Measurements from ENCODE around the gene CABP7.

The CABP7 gene

DNA sequence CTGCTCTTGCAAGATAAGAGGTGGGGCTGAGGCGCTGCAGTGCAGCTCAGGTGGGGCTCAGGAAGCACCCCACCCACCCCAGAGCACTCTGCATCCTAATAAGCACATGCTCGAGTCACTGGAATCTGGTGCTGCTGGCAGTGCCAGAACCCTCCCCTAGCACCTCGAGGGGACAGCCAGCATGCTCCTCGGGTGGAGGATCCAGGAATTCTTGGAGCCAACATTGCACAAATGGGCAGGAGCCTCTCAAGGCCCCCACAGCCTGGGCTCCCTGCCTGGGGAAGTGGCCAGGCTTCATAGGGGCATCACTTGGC, 27.5 kb upstream of the CABP7 start:
- no peaks in the 10 kb centered on the region for H3K9me3 ChIP-seq (ENCODE audit: insufficient read depth, low read depth, low read length)
- no peak overlapping the region for H3K4me3 ChIP-seq (ENCODE audit: low read length)
- H3K4me1 ChIP-seq (ENCODE audit: insufficient read depth, low read length): peaks cover 38% of the 10 kb centered on the region
- H3K27me3 ChIP-seq (ENCODE audit: insufficient read depth, low read length): no peaks in the 10 kb centered on the region
- H3K27ac ChIP-seq (ENCODE audit: low read length): peak overlapping the region; percentile 48
- H3K36me3 ChIP-seq (ENCODE audit: insufficient read depth, low read depth, low read length): peaks cover 4% of the 10 kb centered on the region; the same call in 1 of the 2 replicates
- H3K9ac ChIP-seq (ENCODE audit: low read depth, low read length): 0 out of 2 replicates have a peak overlapping the region, but pooled peaks have one; percentile 28

DNA sequence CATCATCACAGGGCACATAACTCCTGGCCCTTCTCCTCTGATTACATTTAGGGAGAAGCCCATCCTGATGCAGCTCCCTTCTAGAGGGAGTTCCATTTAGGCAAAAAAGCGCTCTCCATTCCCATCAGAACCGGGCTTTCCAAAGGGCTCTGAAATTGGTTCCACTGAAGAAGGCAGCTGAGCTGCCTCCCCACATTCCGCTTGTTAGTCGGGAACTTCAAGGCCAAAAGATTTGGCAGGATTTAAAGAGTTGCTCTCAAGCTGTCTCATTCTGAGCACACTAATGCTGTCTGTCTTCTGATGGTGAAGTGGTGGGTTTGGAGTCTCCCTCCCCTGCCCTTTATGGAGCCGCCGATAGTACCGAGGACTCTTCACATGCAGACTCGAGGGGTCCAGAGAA, 26.6 kb upstream of the CABP7 start:
- Histone ChIP-seq H3K27me3 (ENCODE audit: insufficient read depth, low read length) (no peaks in the 10 kb centered on the region), H3K9me3 (ENCODE audit: insufficient read depth, low read depth, low read length) (no peaks in the 10 kb centered on the region), H3K4me3 (ENCODE audit: low read length) (no peak overlapping the region), H3K4me1 (ENCODE audit: insufficient read depth, low read length) (peaks cover 38% of the 10 kb centered on the region), H3K36me3 (ENCODE audit: insufficient read depth, low read depth, low read length) (peaks cover 3% of the 10 kb centered on the region; the same call in 1 of the 2 replicates), H3K27ac (ENCODE audit: low read length) (no peak overlapping the region), H3K9ac (ENCODE audit: low read depth, low read length) (no peak overlapping the region)

DNA sequence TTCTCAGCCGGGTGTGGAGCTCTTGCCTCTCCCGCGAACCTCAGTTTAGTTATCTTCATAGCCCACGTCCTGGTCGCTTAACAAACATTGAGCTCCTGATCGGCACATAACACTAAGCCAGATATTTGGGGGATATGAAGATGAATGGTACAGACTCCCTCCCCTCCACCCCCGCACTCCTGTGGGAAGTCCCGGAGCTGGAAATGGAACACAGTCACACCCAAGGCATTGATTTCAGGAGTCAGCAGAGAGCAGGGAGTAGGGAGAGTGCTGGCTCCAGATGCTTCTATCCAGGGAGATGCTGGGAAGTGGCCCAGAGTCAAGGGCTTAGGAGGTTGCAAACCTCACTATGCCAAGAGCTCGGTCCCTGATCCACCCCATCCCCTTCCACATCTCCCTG, 26.1 kb upstream of the CABP7 start:
- peaks cover 3% of the 10 kb centered on the region; the same call in 1 of the 2 replicates for H3K36me3 ChIP-seq (ENCODE audit: insufficient read depth, low read depth, low read length)
- peaks cover 38% of the 10 kb centered on the region for H3K4me1 ChIP-seq (ENCODE audit: insufficient read depth, low read length)
- H3K27me3 ChIP-seq (ENCODE audit: insufficient read depth, low read length): no peaks in the 10 kb centered on the region
- H3K9ac ChIP-seq (ENCODE audit: low read depth, low read length): no peak overlapping the region
- H3K9me3 ChIP-seq (ENCODE audit: insufficient read depth, low read depth, low read length): no peaks in the 10 kb centered on the region
- no peak overlapping the region for H3K4me3 ChIP-seq (ENCODE audit: low read length)
- no peak overlapping the region for H3K27ac ChIP-seq (ENCODE audit: low read length)

DNA sequence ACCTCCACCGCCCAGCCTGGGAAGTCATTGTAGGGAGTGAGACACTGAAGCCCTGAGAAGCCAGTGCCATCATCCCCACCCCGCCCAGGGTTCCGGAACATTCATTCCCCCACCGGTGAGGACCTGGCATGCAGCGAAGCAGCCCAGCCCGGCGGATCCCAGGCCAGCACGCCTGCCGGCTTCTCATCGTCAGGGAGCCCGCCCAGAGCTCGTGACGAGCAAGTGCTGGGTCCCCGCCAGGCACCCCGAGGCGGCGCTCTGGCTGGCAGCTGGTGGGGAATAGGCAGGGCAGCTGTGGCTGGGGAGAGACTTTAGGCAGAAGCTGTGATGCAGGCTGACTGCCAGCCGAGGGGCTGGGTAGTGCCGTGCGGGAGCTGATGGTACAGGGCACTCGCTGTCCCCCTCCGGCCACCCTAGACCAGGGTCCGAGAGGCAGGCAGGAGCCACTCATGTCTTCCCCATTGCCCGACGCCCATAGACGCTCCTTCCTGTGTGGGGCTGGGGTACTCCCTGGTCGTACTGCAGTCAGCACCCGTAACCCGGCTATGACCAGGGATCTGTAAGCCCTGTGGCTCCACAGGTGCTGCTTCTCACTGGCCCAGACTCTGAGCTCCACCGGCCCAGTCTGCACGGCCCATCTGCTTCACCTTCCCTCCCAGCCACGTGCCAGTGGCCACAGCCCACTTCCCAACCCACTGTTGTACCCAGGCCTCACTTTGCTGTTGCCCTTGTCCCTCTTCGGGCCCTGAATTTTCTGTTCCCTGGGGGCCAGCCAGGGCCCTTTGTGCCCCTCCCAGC, 24.5 kb upstream of the CABP7 start:
- Histone ChIP-seq H3K9ac (ENCODE audit: low read depth, low read length) (no peak overlapping the region), H3K4me1 (ENCODE audit: insufficient read depth, low read length) (peaks cover 28% of the 10 kb centered on the region), H3K27me3 (ENCODE audit: insufficient read depth, low read length) (peaks cover 8% of the 10 kb centered on the region), H3K4me3 (ENCODE audit: low read length) (no peak overlapping the region), H3K9me3 (ENCODE audit: insufficient read depth, low read depth, low read length) (no peaks in the 10 kb centered on the region), H3K36me3 (ENCODE audit: insufficient read depth, low read depth, low read length) (peaks cover 3% of the 10 kb centered on the region; the same call in 1 of the 2 replicates), H3K27ac (ENCODE audit: low read length) (no peak overlapping the region)

DNA sequence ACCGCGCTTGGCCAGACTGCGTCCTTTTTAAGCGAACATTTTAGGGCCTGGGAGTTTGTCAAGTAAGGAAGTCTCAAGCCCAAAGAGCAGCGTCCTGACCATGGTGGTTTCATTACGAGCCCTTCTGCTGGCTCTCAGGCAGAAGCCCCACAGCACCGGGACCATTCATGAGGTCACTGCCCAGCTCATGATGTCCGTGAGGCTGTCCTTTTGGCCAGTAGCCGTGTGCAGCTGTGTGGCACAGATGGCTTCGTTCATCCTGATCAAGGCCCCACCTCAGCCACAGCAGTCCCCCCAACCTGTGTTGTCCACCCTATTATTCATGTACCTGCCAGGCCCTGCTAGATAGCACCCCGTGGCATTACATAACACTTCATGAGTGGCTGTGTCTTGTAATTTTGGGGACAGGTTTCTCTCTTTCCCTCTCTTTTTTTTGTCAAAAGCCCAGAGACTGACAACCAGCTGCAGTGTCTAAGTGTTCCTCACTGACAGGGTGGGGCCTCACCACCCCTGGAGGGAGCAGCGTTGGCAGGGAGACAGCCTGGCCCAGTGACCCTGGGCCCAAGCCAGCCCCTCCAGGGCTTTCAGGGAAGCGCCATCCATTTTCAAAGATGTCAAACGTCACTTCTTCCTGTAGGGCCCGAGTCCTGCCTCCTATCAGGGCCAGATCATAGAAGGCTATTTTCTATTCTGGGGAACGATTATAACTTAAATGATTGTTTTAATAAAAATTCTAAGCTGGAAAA, 21.8 kb upstream of the CABP7 start:
- Histone ChIP-seq H3K27ac (ENCODE audit: low read length) (no peak overlapping the region), H3K27me3 (ENCODE audit: insufficient read depth, low read length) (peaks cover 35% of the 10 kb centered on the region), H3K9ac (ENCODE audit: low read depth, low read length) (no peak overlapping the region), H3K4me1 (ENCODE audit: insufficient read depth, low read length) (peaks cover 22% of the 10 kb centered on the region), H3K36me3 (ENCODE audit: insufficient read depth, low read depth, low read length) (peaks cover 3% of the 10 kb centered on the region; the same call in 1 of the 2 replicates), H3K4me3 (ENCODE audit: low read length) (no peak overlapping the region), H3K9me3 (ENCODE audit: insufficient read depth, low read depth, low read length) (no peaks in the 10 kb centered on the region)

DNA sequence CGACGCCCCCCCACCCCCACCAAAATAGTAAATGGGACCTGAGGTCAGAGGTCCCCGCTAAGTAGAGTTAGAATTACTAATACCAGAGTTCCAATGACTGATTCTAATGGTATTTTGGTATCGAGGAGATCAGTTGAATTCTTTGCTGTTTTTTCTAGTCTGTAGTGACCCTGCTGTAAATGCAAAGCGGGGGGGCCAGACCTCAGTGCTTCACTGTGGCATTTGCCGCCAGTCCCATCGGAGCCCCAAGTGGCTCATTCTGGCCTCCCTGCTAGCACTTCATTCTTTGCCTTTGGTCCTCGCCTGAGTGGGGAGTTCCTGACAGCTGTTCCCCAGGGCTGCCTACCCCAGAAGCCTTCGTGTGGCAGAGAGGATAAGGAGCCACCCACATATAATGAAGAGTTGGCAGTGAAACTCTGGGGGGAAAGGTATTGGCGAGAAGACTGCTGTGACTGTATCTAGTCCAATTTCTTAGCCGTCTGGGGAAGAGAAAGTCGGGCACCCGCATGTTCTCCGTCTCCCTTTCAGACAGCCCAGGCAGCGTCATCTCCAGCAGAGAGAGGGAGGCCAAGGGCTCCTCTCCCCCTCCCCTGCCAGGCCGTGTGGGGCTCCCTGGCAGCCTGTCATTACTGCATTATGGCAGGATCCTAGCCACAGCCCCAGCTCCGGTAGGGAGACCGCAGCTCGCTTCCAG, 19.4 kb upstream of the CABP7 start:
- Histone ChIP-seq H3K4me3 (ENCODE audit: low read length) (no peak overlapping the region), H3K36me3 (ENCODE audit: insufficient read depth, low read depth, low read length) (no peaks in the 10 kb centered on the region; the same call in 1 of the 2 replicates), H3K27ac (ENCODE audit: low read length) (no peak overlapping the region), H3K9me3 (ENCODE audit: insufficient read depth, low read depth, low read length) (no peaks in the 10 kb centered on the region), H3K9ac (ENCODE audit: low read depth, low read length) (no peak overlapping the region), H3K4me1 (ENCODE audit: insufficient read depth, low read length) (peaks cover 30% of the 10 kb centered on the region), H3K27me3 (ENCODE audit: insufficient read depth, low read length) (peaks cover 56% of the 10 kb centered on the region)

DNA sequence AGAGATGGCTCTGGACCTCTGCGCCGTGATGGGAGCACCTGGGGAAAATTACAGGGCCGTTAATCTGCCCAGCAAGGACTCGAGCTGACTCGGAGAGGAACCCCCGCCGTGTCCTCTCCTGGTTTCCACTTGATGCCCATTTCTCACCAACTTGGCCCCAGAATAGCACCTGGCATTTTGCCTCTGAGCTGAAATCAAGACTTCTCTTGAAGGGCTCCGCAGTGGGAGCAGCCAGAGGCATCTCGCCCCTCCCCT, 19.0 kb upstream of the CABP7 start:
- peaks cover 30% of the 10 kb centered on the region for H3K4me1 ChIP-seq (ENCODE audit: insufficient read depth, low read length)
- H3K27ac ChIP-seq (ENCODE audit: low read length): no peak overlapping the region
- no peak overlapping the region for H3K4me3 ChIP-seq (ENCODE audit: low read length)

DNA sequence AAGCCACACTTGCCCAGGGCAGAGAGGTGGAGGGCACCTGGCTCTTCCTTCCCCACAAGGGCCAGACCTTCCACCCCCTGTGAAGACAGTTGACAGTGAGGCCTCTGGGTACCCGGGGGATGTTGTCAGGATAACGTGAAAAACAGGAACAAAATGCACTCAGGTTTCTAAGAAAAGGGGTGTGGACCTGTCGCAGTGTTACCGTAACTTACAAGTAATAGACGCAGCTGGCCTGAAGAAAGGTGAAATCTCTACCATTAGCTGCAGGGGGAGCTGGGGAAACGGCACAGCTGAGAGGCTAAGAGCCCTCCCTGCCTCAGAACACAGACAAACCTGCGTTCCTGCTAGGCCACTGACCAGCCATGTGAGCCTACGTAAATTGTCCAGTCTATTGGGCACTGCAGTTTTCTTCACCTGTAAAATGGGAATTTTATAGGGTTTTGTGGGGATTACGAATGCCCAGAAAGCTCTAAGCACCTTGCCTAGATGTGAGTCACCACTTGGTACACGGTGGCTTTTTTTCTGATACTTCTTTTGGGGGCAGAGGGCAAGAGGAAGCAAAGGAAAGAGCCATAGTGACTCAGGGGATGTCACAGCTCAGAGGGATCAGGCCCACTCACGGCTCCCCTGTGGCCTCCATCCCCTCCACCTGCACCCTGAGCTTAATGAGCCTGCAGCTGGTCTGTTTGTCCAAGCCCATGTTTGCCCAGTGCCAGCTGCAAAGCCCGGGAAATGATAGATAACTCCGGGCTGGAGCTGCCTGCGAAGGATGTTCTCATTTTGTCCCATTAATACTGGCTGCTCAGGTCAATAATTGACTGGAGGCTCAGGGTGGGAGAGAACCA, 18.4 kb upstream of the CABP7 start:
- no peak overlapping the region for H3K9ac ChIP-seq (ENCODE audit: low read depth, low read length)

More for the DNA sequence above, 19.0 kb upstream of the CABP7 start:
- no peak overlapping the region for H3K9ac ChIP-seq (ENCODE audit: low read depth, low read length)
- no peaks in the 10 kb centered on the region for H3K9me3 ChIP-seq (ENCODE audit: insufficient read depth, low read depth, low read length)
- no peaks in the 10 kb centered on the region for H3K36me3 ChIP-seq (ENCODE audit: insufficient read depth, low read depth, low read length)
- H3K27me3 ChIP-seq (ENCODE audit: insufficient read depth, low read length): peaks cover 60% of the 10 kb centered on the region

DNA sequence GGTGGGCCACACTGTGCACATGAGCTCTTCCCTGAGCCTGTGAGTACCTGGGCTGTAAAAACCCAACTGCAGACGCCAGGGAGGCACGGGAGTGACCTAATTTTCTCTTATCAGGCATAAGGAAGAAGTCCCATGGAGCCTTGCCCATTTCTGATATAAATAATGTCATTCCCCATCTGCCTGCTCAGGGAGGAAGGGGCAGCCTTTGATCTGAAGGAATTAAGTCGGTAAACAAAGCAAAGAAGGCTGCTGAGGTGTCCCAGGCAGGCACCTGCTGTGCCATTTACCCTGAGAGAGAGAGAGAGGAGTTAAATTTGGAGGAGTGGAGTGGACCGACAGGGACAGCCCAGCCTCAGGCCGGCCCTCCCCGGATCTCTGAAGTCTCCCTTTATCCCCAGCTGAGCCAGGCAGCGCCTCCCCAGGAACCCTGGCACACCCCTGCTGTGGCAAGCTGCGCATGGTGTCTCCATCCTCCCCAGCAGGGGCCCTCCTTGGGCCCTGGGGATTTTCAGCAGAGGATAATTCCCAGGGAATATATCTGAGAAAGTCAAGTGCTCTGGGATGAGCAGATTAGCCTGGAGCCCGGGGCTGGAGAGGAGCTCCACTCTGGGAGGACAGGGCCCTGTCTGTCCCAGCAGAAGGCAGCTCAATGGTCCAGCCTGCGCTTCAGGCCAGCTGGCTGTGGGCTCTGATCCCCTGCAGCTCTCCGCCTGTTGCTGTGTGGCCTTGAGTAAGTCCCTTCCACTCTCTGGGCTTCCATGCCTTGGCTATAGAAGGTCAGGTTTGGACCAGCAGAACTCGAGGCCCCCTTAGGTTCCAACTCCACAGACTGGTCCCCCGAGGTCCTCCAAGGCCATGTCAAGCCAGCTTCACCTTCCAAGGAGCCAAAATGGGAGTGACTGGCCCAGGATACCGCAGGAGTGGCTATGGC, 17.5 kb upstream of the CABP7 start:
- no peak overlapping the region for H3K9ac ChIP-seq (ENCODE audit: low read depth, low read length)
- H3K27ac ChIP-seq (ENCODE audit: low read length): no peak overlapping the region
- peaks cover 64% of the 10 kb centered on the region for H3K27me3 ChIP-seq (ENCODE audit: insufficient read depth, low read length)
- no peaks in the 10 kb centered on the region for H3K9me3 ChIP-seq (ENCODE audit: insufficient read depth, low read depth, low read length)
- H3K4me1 ChIP-seq (ENCODE audit: insufficient read depth, low read length): peaks cover 30% of the 10 kb centered on the region
- H3K4me3 ChIP-seq (ENCODE audit: low read length): peak overlapping the region; percentile 51; the same call in 1 of the 2 replicates
- no peaks in the 10 kb centered on the region for H3K36me3 ChIP-seq (ENCODE audit: insufficient read depth, low read depth, low read length)

More for the DNA sequence above, 18.4 kb upstream of the CABP7 start:
- Histone ChIP-seq H3K4me1 (ENCODE audit: insufficient read depth, low read length) (peaks cover 30% of the 10 kb centered on the region), H3K9me3 (ENCODE audit: insufficient read depth, low read depth, low read length) (no peaks in the 10 kb centered on the region), H3K27me3 (ENCODE audit: insufficient read depth, low read length) (peaks cover 61% of the 10 kb centered on the region), H3K27ac (ENCODE audit: low read length) (no peak overlapping the region), H3K4me3 (ENCODE audit: low read length) (no peak overlapping the region), H3K36me3 (ENCODE audit: insufficient read depth, low read depth, low read length) (no peaks in the 10 kb centered on the region)

DNA sequence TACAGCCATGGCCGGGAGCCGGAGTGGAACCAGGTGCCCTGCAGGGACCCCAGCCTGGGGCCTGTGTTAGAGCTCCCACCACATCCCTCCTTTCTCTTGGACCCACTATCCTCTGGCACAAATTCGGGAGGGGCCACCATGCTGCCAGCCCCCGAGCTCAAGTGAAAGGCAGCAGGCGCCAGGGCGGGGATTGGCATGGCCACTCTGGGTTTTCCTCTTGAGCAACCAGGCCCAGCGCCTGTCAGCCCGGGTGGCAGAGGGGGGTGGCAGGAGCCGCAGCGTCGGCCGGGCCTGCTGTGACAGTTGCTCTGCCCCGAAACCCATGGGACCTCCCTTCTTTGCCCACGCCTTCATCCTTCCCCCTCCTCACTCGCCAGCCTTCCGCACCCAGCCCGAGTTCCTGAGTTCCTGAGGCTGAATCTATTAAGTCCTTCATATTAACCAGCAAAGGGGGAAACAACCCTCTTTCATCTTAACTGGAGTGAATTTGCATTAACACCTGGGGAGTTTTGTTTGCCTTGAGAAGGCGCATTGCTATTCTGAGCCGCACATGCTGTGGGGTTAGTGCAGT, 16.8 kb upstream of the CABP7 start:
- Histone ChIP-seq H3K4me1 (ENCODE audit: insufficient read depth, low read length) (peaks cover 30% of the 10 kb centered on the region), H3K27me3 (ENCODE audit: insufficient read depth, low read length) (peaks cover 65% of the 10 kb centered on the region), H3K4me3 (ENCODE audit: low read length) (peak overlapping the region; percentile 51; the same call in 1 of the 2 replicates), H3K36me3 (ENCODE audit: insufficient read depth, low read depth, low read length) (no peaks in the 10 kb centered on the region), H3K27ac (ENCODE audit: low read length) (no peak overlapping the region), H3K9ac (ENCODE audit: low read depth, low read length) (no peak overlapping the region), H3K9me3 (ENCODE audit: insufficient read depth, low read depth, low read length) (no peaks in the 10 kb centered on the region)
